IPS DF 19.7 (cell line): ENCODE results near the gene HGFAC.

Experiments used
- DNase-seq: peaks from one replicate; pipeline ENCODE4 v3.0.0-alpha.2; 2013; ENCODE audit warnings: low read depth, low spot score

Gene HGFAC

DNA sequence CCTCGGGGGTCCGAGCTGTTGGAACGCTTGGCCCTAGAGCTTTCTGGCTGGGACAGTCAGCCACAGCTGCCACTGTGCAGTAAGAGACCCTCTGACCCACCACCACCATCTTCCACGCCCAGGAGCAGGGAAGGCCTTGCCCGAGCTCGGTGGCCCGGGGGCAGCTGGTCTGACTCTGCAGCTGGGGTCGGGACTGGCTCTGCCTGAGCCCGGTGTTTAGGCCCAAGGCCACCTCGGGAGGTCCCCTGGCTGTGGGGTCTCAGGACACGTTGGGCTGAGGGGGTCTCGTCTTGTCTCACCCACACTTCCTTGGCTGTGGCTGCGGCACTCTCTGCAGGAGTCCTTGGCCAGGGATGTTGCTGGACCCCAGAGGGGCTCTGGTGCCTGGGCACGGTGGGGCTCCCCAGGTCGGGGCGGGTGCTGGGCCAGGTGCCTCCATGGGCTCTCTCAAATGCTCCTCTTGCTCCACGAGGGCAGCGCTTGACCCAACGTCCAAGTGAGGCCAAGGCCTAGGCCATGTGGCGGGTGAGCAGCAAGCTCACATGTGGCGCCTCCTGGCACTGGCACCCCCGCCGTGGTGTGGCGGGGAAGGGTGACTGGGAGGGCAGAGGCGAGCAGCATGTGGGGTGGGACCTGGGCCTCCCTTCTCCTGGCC is 44.2 kb downstream of the HGFAC start:
- DNase-seq = no peak

- no peak for DNase-seq
Measured at GRCh38 chr4:3486541-3487540, 45.1 kb downstream of the HGFAC start.

DNA sequence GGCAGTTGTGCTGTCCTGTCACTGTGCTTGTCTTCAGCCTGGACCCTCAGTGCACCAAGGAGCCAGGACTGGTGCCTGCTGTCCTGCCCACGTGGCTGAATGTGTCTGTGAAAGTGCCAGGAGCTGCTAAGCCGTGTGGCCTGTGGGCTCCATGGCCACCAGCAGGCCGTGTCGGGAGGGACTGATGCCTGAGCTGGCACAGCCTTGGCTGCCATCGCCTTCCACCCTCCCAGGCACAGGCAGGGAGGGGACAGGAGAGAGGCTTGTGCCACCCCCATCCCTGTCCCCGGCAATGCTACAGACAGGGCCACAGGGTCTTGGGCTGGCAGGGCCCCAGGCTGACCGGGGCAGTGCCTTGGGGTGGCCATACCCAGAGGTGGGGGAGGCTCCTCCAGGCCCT is 46.1 kb downstream of the HGFAC start:
- no peak for DNase-seq

- DNase-seq = no peak
Measured at GRCh38 chr4:3488820-3489219, 47.1 kb downstream of the HGFAC start.

DNA sequence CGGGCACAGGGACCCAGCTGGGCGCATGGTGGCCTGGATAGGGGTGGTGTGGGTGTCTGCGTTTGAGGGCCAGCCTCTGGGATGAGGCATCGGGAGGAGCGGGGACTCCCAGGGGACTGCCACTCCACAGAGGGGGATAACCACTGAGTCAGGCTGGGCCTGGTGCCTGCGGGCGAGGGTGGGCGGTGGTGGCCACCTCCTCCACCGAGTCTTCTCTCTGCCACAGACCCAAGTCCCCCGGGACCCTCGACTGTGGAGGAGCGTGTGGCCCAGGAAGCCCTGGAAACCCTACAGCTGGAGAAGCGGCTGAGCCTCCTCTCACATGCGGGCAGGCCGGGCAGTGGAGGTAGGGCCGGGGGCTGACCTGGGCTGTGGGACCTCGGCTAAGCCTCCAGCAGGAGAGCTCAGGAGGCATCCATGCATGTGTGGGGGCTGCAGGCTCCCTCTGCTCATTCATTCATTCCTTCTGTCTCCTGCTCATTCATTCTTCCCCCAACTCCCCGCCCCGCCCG is 47.7 kb downstream of the HGFAC start:
- no peak for DNase-seq

GRCh38 chr4:3491681-3492405 is 50.1 kb downstream of the HGFAC start:
- no peak for DNase-seq

GRCh38 chr4:3492741-3493719 is 51.3 kb downstream of the HGFAC start:
- DNase-seq = no peak

DNA sequence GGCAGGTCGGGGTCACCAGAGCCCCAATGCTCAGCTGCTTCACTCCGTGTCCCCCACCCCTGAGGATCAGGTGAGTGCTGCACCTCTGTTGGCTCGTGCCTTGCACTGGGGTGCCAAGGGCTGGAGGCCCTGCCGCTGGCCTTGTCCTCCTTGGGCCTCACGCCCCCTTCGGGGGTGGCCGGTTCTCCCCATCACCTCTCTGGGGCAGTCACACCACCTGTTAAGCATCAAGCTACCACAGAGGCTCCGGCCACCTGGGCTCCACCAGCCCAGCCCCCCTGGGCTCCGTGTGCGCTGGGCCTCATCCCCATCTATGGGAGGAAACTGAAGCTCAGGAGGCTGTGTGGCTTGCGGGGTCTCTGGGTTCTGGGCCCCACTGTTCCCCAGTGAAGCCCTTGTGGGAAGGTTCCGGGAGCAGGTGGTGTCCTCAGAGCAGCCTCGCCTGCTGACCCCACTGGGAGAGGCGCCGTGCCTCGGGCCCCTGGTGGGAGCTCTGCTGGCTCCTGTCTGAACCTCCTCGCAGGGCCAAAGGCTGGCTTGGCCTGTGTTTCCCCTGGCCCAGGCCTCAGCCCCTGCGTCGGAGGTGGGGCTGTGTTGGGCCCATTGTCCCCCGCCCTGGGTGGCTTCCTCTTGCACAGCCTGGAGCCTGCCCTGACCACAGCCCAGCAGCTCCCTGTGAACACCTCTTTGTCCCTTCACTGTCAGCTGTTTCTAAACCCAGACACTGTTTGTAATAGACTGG is 52.1 kb downstream of the HGFAC start:
- DNase-seq = no peak

DNA sequence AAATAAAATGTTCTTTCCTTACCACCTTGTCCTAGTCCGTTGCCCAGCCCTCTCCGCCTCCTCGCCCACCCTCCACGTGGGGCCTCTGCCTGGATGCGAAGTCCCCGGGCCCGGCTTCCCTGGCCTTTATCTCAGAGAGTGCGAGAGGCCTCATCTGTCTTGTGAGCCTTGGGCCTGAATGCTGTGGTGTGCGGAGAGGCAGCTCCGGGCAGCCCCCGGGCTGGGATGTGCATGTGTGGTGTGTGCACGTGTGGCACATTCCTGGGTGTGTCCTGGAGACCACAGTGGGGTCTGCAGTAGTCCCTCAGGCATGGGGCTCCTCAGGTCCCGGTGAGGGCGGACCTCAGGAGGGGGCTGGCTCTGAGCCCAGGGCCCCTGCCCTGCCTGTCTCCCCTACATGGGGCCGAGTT is 52.7 kb downstream of the HGFAC start:
- DNase-seq = no peak

- DNase-seq = no peak
Measured at GRCh38 chr4:3495204-3495975, 53.6 kb downstream of the HGFAC start.

- no peak for DNase-seq
Measured at GRCh38 chr4:3496021-3496420, 54.3 kb downstream of the HGFAC start.

- DNase-seq = no peak
Measured at GRCh38 chr4:3497095-3497494, 55.3 kb downstream of the HGFAC start.

- no peak for DNase-seq
Measured at GRCh38 chr4:3497523-3498389, 56.0 kb downstream of the HGFAC start.

DNA sequence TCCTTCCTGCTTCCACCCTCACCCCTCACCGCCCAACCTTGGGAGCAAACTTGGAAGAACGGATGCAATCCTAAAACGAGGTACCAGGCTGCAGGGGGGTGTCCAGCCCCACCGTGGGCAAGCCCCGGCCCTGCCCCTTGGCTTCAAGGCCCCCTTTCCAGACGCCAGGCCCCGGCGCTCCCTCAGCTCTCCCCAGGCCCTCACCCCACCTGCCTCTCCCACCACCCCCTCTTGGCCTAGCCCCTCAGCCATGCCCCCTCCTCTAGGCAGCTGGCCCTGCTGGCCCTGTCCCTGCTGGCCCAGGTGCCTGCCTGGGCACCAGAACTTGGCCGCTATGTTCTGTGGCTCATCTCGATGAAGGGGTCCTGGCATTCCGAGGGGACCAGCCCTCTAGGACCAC is 56.6 kb downstream of the HGFAC start:
- no peak for DNase-seq
